ENCODE measurements around the gene TBC1D1.

TBC1D1 gene

GRCh38 chr4:38129460-38130227 lies 238.8 kb downstream of the TBC1D1 start:
- no peak for DNase-seq (ENCODE audit: low read depth)

DNA sequence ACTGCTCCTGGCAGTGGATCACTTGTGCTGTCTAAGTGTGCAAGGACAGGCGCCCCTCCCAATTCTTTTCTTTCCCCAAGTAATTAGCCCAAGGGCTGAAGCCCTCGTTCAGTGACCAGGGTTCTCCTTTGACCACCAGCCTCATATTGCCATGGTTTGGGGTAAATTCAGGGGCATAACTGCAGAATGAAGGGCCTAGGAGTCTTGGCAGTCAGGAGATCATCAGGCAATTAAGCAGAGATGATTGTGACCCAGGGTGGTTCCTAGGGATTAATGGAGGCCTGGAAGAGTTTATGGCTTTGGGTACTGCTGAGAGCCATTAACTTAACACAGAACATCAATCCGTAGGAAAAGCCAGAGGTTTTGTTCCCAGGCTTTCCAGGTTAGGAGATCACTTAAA lies 240.0 kb downstream of the TBC1D1 start:
- DNase-seq (ENCODE audit: low read depth) = no peak

DNA sequence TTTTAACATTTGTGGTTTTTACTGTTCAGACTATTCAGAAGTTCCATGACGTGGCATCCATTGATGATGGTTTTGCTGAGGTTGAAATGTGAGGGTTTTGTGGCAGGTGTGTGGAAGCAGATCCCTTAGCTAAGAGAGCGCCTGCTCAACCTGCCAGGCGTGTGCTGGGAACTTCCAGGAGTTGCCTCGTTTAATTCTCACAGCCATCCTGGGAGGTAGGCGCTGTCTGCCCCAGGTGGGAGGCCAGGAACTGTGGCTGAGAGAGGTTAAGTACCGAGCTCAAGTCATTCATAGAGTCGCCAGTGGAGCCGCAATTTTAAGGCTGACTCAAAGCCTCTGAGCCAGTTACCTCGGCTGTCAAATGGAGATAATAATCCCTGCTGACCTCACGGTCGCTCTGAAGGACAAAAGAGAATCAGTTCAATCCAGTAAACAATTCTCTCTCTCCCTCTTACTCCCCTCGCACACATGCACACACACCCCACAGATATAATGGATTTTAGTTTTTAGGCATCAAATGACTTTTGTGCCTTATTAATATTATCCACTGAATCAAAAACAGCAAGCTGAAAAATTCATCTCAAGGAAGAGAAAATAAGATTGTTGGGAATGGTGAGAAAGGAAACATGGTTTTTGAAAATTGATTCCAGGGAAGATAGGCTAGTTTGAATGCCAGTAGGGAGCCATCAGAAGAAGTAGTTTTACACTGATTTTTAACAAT lies 240.6 kb downstream of the TBC1D1 start:
- DNase-seq (ENCODE audit: low read depth) = peak; percentile 38

- peak; percentile 6 for DNase-seq (ENCODE audit: low read depth)
Measured at GRCh38 chr4:38132107-38132673, 241.3 kb downstream of the TBC1D1 start.

DNA sequence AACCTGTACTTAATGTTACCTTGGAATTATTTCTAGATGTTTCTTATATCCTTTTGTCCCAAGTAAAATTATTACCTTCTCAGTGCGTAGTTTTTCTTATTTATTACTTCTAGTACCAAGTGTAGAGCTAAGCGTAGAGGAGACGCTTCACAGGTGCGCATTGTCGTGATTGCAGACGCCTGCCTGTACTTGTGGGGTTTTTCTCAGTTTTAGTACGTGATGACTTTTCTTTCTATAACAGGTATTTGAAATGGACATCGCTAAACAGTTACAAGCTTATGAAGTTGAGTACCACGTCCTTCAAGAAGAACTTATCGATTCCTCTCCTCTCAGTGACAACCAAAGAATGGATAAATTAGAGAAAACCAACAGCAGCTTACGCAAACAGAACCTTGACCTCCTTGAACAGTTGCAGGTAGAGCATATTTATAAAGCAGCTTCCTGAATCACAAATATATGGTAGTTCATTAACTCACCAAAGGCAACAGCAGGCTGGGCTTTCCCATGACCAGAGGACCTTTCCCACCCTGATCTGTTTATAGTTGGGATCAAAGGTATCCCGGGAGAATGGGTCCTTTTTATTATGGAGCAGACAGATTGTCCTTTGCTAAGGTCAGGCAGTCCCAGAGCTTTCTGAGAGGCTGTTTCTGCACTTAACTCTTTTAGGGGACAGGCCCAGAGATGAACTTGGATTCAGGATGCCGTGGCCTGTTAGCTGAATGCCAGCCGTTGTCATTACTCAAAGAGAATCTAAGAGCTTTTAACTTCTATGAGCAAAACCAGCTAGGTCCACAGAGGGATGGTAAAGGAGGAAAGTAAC lies 242.2 kb downstream of the TBC1D1 start:
- no peak for DNase-seq (ENCODE audit: low read depth)

- no peak for DNase-seq (ENCODE audit: low read depth)
Measured at GRCh38 chr4:38133711-38134480, 243.0 kb downstream of the TBC1D1 start.

- DNase-seq (ENCODE audit: low read depth) = no peak
Measured at GRCh38 chr4:38135201-38135600, 244.3 kb downstream of the TBC1D1 start.

GRCh38 chr4:38136604-38137003 lies 245.7 kb downstream of the TBC1D1 start:
- no peak for DNase-seq (ENCODE audit: low read depth)

DNA sequence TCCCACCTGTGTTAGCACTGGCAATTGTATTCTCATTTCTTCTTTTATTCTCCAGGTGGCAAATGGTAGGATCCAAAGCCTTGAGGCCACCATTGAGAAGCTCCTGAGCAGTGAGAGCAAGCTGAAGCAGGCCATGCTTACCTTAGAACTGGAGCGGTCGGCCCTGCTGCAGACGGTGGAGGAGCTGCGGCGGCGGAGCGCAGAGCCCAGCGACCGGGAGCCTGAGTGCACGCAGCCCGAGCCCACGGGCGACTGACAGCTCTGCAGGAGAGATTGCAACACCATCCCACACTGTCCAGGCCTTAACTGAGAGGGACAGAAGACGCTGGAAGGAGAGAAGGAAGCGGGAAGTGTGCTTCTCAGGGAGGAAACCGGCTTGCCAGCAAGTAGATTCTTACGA lies 246.2 kb downstream of the TBC1D1 start:
- DNase-seq (ENCODE audit: low read depth) = no peak

- no peak for DNase-seq (ENCODE audit: low read depth)
Measured at GRCh38 chr4:38138363-38138762, 247.5 kb downstream of the TBC1D1 start.

DNA sequence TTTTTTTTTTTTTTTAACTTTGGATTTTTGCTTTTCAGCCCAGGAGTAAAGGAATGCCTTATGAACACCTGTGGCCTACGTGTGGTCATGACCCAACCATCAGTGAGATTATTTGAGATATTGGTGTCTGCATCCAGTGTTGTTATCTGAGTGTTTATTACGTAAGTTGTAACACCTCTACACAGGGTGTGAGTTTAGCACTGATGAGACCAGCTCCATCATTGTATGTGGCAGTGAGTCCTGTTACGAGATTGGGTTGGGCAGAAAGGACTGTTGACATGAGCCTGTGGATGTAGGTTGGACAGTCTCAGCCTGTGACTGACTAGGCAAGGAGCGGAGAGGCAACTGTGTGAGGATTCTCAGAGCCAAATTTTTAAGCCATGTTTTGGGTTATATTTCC lies 248.3 kb downstream of the TBC1D1 start:
- DNase-seq (ENCODE audit: low read depth) = no peak

DNA sequence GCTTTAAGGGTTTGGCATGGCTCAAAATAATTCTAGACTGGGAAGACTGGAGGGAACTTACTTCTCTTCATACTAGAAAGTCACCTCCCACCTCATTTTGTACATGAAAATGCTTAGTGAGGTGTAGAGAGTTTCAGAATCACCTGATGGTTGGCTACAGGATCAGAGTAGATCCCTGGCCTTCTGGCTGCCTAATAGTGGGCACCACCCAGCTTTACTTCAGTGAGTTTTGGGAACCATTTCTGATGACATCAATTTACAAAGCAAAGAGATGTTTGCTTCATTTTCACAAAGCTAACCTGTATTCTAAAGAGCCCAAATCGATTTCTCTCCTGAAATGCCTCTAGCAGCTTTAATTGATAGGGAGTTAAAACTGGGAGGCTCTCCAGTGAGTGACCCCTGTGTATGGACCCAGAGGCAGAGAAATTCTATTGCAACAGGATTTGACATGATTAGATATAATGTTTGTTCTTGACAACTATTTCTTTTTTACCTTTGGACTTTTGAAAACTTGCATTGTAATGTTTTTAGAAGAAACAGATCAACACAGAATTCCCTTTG lies 249.8 kb downstream of the TBC1D1 start:
- DNase-seq (ENCODE audit: low read depth) = no peak

- no peak for DNase-seq (ENCODE audit: low read depth)
Measured at GRCh38 chr4:38141808-38142500, 251.1 kb downstream of the TBC1D1 start.

- no peak for DNase-seq (ENCODE audit: low read depth)
Measured at GRCh38 chr4:38144031-38144430, 253.1 kb downstream of the TBC1D1 start.

DNA sequence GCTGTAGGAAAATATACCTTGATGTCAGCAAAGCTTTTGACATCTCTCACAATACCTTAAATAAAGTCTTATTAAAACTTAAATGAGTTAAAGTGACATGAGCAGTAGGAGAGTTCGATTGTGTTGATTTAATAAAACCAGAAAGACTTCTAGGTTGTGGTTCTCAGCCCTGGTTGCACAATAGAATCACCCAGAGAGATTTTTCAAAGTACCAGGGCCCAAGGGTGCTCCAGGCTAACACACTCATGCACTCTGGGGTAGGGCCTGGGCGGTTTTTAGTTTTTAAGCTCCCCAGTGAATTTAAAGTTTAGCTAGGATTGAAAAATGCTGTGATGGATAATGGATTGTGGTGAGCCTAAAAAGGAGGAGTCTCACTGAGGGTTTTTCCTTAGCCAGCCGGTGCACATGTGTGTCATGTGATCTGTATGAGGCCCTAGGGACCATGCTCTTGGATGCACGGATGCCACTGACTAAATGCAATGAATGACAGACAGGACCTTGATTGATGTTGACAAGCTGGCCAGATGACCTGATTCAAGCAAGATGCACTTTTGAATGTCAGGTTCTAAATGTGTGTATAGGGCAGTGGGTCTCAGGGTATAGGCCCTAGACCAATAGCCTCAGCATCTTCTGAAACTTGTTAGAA lies 254.3 kb downstream of the TBC1D1 start:
- no peak for DNase-seq (ENCODE audit: low read depth)

DNA sequence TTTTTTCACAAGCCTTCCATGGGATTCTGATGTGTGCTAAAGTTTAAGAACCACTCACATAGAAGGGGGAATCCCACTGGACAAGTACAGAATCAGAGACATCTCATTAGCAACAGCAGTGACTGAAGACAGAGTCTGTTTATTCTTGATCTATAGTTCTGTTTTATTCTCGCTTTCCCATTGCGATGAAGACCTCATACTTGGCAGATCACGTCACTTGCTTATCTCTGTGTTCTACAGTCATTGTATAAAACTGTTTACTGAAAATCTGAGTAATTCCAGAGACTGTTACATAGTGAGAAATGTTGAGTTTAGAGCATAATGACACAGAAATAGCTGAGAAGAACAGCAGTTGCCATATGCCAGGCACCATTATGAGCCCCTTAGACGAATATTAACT lies 254.9 kb downstream of the TBC1D1 start:
- no peak for DNase-seq (ENCODE audit: low read depth)

- no peak for DNase-seq (ENCODE audit: low read depth)
Measured at GRCh38 chr4:38146383-38146782, 255.5 kb downstream of the TBC1D1 start.

DNA sequence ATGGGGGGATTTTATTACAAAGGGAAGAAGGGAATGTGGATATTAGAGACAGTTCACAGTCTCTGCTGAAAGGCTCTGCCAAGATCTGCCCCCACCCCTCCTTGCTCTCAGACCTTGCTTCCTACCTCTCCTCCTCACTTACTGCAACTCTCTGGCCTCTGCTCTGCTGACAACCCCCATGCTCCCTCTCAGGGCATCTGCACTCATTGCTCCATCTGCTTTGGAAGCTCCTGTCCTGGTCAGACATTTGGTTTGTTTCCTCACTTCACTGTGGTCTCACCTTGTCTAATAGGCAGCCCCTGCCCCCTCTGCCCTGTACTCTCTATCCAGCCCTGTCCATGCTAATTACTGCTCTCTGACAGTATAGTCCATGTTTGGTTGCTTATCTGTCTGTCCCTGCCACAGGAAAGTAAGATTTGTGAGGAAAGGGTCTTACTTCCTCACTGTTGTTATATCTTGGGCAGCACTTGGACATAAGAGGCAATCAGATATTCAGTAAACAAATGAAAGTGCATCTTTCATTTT lies 258.6 kb downstream of the TBC1D1 start:
- DNase-seq (ENCODE audit: low read depth) = no peak

- no peak for DNase-seq (ENCODE audit: low read depth)
Measured at GRCh38 chr4:38149997-38150671, 259.2 kb downstream of the TBC1D1 start.

Measured in stimulated activated CD8-positive, alpha-beta memory T cell treated with anti-CD3 and anti-CD28 coated beads, Interleukin-15, amount 100 ng/mL, for 24 hours (primary cell).